Activated CD8-positive, alpha-beta memory T cell treated with anti-CD3 and anti-CD28 coated beads for 24 hours (primary cell): Measurements from ENCODE around the gene TRIP6.

Source experiments
- DNase-seq: peaks from one replicate; pipeline ENCODE4 v3.0.0-alpha.2; 2020

Gene TRIP6, protein sequence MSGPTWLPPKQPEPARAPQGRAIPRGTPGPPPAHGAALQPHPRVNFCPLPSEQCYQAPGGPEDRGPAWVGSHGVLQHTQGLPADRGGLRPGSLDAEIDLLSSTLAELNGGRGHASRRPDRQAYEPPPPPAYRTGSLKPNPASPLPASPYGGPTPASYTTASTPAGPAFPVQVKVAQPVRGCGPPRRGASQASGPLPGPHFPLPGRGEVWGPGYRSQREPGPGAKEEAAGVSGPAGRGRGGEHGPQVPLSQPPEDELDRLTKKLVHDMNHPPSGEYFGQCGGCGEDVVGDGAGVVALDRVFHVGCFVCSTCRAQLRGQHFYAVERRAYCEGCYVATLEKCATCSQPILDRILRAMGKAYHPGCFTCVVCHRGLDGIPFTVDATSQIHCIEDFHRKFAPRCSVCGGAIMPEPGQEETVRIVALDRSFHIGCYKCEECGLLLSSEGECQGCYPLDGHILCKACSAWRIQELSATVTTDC

DNA sequence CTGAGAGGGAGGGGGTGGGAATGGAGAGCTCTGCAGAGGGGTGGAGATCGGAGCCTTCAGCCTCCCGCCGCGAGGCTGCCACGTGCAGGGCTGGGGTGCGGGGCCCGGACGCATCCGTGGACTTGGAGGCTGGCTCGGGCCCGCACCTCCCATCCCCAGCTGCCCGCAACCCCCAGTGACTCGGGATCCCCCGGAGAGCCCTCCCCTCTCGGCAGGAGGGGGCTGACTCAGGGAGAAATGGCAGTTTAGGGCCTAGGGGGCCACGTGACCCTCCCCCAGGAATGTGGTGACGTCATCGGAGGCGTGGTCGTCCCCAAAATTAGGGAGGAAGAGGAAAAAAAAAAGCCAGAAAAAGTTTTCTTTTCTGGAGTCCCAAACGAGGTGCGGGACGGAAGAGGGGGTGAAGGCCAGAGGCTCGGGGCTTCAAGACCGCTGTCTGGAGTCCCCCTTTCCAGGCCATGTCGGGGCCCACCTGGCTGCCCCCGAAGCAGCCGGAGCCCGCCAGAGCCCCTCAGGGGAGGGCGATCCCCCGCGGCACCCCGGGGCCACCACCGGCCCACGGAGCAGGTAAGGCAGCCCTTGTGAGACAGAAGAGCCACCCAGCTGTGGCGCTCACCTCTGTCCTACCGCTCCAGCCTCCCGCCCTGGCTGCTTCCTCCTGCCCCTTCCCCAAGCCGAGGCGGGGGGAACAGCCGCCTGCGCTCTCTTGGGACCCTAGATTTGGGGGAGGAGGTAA lies at the start of gene TRIP6:
TSS of gene TRIP6 (plus strand) at position 348 of the 736 bp plus-strand sequence. CDS start at position 459, 111 bp downstream.
- peak; percentile 87 for DNase-seq

DNA sequence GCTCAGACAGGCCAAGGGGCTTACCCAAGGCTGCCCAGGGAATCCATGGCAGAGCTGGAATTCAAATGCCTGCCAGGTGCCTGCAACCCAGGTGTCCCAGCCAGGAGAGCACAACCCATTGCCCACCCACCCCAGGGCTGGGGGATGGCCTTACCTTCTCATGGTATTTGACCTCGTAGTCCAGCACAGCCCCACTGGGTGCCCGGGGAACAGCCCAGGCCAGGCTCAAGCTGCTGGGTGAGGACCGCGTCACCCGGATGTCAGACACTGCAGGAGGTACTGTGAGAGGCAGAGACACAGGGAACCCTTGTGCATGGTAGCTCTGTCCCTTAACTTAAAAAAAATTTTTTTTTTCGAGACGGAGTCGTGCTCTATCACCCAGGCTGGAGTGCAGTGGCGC lies 48.8 kb upstream of the TRIP6 start:
- DNase-seq: no peak

DNA sequence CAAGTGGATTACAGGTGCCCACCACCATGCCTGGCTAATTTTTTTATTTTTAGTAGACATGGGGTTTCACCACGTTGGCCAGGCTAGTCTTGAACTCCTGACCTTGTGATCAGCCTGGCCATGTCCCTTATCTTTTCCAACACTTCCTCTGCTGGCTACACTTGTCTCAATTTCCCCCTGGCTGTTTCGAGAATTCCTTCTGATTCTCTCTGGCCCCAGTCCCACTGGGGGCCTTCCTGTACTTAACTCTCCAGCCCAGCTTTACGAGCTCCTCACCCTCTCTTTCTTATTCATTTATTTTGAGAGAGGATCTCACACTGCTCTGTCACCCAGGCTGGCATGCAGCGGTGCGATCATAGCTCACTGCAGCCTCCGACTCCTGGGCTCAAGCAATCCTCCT lies 48.4 kb upstream of the TRIP6 start:
- no peak for DNase-seq

DNA sequence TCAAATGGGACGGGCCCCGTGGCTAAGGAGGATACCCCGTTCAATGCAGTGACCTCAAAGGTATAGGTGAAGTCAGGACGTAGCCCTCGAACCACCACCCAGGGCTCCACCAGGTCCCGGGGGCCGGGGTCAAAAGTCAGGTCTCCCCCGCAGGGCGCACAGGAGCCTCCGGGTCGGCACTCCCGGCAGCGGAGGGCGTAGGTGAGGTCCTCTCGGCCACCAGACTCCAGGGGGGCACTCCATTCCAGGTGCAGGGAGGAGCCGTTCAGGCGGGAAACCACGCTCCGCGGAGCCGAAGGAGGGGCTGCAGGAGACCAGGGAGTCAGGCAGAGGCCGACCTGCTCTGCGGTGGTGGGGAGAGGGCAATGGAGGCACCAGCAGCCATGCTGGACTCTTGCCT lies 47.6 kb upstream of the TRIP6 start:
- DNase-seq: no peak

DNA sequence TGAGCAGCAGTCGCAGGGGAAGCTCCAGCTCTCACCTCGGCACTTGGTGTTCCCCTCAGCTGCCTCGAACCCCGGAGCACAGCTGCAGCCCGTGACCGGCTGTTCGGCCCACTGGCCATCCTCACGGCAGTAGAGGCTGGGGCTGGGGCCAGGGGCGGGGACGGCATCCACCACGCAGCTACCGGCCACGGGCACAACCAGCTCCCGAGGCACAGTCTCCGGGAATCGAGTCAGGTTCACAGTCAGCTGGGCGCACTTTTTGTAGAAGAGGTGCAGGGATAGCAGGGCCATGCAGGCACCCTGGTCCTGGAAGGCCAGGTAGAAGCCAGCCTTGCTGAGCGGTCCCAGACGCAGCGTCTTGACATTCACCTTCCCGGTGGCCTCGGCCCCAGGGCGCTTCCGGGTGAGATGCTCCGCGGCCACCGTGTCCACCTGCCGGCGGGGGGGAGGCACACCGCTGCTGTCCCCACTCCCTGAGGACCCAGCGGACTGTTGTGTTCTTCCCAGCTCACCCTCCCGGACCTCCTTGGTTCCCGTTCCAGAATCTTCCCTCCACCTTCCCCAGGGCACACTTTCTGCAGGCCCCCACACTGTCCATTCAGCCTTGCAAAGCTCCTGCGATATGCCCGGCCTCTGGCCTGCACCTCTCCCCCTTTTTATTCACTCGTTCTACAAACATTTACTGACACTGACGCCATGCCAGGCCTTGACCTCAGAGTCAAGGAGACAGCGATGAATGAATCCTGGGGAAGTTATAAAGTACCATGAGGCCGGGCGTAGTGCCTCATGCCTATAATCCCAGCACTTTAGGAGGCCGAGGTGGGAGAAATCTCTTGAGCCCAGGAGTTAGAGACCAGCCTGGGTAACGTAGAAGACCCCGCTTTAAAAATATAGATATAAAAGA lies 44.7 kb upstream of the TRIP6 start:
- no peak for DNase-seq

DNA sequence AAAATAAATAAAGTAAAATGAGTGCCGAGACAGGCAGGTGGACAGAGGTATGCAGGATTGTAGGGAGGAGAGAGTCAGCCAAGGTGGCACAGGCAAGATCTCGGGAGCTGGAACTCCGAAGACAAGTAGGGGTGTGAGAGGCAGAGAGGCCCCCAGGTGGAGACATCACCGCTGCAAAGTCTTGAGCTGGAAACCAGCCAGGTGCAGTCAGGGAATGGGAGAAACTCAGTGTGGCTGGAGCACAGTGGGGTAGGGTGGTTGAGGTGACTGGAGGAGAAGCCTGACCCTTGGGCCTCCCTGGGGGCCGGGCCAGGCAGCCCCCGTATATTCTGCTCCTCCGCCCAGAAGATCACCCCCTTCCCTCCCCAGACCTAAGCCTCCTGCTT lies 44.1 kb upstream of the TRIP6 start:
- DNase-seq: no peak

DNA sequence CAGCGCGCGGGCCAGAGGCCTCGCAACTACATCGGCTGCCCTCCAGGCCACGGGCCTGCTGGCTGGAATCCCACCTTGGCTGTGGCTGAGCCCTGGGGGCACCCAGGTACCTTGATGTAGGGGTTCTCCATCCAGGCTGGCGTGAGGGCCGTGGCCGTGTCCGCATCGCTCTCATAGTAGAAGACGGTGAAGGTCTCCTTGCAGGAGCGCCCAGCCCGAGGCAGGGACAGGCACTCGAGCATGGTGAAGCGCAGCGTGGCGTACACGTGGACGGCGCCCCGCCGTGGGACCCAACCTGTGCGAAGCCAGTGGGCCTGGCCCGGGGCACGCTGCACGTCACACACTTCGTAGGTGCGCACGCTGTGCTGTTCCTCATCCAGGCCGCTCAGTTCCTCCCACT lies 43.7 kb upstream of the TRIP6 start:
- no peak for DNase-seq

DNA sequence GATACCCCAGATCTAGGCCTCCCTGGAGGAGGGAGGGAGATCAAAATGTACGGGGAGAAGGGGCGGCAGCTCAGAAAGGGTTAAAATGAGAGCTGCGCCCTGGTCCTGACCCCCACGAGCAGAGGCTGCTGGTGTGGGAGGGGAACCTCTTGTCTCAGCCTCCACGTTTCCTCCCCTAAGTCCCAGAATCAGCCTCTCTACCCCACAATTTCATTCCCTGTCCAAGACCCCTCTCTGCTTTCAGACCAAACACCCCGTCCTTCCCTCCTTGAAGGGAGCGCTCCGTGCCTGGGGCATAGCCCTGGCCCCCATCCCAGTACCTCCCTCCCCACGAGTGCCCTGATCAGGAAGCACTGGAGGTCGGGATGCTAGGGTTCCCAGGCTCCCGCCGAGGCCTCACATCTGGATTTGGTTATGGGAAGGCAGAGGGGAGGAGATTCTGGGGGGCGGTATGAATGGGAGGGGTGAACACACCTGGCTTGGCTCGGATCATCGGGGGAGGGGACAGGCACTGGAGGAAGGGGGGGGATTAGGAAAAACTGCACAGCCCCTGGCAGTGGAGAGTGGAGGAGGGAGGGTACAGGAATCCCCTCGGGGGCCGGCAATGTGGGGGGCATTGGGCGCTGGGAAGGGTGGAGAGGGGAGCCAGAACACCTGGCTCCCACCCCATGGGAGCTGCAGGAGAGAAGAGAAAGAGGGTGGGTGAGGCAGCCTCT lies 42.5 kb upstream of the TRIP6 start:
- no peak for DNase-seq

DNA sequence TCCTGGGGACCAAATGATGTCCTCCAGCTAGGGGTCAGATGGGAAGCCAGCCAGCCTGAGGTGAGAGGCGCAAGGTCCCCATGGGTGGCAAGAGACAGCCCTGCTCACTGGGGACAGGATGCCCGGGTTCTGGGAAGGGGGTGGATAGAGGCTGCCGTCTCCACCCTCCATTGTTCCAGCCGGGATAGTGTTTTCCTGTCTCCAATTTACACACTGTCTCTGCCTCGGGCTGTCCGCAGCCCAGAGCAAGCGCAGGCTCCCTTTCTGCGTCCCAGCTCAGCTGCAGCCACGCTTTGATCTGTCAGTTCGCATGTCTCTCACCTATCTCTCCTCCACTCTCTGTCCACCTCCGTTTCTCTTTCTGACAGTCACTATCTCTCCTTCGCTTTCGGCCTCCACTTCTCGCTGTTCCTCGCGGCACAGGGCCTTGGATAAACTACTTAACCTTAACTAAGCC lies 41.9 kb upstream of the TRIP6 start:
- DNase-seq: no peak

DNA sequence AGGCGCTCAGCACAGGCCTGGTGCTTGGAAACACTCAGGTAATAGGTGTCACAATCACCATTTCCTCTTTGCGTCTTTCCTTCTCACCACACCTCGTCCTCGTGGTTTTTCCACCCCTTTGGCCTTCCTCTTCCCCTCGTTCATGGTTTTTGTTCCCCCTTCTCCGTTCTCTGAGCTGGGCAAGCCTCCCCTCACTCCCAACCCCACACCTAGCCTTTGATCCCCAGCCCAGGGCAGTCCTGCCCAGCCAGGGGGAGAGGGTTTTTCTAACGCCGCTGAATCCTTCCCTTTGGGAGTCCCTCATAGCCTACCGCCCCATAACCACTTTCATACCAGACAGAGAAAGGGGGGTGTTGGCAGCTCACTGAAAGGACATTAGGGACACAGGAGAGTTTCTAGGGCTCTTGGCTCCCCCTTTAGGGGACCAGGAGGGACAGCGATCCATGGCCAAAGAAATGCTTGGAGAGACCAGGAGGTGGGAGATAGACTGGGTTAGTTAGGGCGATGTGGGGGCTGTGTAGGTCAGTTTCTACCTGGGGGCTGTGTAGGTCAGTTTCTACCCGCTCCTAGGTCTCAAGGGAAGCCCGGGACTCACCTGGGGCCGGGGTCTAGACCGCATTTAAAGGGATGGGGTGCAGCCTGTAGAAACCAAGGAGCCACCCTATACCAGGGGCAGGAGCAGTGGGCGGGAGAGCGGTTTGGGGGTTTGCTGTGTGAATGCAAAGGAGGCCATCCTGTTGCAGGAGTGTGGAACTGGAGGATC lies 41.3 kb upstream of the TRIP6 start:
- no peak for DNase-seq

DNA sequence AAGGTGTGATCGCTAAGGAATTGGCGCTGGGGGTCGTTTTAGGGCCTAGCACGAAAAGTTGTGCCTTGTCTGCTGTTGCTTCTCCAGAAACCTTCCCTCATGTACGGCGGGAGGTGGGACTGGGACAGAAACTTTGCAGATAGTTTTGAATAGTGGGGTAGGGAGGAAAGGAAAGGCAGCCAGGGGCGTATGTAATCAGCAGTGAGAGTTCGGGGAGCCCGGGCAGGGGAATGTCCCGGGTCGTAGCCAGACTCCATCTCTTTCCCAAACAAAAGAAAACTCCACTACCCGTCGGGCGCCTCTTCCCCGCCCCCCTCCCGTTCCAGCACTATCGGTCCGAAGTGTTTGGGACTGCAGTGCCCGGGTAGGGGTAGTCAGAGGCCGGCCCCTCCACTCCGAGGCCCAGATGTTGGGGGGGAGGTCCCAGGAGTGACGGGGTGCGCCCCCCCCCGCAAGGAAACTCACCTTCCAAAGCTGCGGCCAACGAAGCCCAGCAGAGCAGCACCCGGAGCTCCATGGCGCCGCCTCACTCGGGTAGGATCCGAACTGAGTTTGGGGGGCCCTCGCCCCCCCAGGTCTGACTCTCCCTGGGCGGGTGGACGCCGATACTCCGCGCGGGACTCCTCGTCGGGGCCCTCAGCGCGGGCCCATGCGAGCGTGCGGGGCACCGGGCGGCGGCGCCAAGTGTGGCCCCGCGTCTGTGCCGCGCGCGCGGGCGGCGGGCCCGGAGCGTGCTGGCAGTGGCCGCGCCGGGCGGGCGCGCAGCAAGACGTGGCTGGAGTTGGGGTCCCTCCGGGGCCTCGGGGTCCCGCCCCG lies 40.5 kb upstream of the TRIP6 start:
- no peak for DNase-seq

DNA sequence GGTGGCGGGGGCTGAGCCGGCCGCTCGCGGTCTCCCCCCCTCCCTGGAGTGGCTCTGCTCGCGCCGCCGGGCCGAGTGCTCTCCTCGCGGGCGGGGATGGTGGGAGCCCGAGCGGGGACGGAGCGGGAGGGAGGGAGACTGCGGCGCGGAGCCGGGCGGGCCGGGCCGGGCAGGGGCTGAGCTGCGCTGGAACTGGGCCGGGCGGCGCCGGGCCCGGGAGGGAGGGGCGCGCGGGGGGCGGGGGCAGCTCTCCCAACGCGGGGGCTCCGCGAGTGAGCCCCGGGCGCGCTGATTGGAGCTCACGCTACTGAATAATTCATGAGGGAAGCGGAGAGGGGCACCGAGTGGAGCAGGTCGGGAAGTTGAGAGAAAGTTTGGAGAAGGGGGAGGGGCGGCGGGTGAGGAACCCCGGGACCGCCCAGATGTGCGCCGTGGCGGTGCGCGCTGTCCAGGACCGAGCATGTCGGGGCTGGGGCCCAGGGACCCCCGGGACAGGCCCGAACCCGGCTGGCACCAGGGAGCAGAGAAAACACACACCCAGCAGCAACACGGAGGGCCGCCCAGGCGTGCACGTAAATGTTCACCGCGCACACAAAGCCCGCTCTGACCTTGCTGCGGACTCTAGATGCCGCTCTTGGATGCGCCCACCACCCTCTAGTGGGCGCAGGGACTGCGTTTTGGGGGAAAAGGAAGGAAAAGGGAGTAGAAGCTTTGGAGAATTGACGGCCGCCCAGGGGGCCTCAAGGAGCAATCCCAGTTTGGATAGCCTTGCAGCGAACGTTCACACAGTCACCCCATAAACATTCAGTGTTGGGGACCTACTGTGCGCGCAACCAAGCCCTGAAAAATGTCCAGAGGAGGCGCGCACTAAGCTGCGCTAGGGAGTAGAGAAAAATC lies 39.6 kb upstream of the TRIP6 start, which contains the start of gene EPHB4:
TSS of gene EPHB4 (minus strand) at position 194 of the 897 bp plus-strand sequence. CDS start 493 bp downstream, outside the sequence.
- no peak for DNase-seq

DNA sequence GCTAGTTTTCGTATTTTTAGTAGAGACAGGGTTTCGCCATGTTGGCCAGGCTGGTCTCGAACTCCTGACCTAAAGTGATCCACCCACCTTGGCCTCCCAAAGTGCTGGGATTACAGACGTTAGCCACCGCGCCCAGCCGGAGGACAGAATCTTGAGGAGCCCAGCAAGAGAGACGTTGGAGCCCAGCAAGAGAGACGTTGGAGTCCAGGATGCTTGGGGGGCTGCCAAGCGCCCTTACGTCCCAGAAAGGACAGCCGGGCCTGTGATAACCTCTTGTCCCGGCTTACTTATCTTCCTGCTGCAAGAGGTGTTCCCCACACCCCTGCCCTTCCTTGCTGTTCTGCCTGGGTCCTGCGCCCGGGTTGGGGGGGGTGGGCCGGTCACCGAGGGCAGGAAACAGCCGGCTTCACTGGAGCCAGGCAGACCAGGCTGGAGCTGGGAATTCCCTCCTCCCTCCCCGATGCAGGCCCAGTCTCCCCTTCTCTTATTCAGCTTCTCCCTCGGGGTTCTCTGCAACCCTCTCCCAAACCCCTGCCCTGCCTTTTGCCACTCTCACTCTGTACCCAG lies 38.0 kb upstream of the TRIP6 start:
- no peak for DNase-seq

DNA sequence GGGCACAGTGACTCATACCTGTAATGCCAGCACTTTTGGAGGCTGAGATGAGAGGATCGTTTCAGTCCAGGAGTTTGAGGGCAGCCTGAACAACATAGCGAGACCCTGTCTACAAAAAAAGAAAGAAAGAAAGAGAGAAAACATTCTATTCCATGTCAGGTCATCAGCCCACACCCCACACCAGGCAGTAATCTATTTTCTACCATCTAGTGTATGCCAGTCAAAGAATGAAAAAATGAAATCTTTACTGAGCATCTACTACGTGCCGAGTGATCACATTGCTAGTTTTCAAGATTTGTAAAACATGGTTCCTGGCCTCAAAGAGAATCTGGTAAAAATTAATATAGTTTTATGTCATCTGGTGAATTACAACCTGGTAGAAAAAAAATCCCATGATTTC lies 36.8 kb upstream of the TRIP6 start:
- DNase-seq: no peak

DNA sequence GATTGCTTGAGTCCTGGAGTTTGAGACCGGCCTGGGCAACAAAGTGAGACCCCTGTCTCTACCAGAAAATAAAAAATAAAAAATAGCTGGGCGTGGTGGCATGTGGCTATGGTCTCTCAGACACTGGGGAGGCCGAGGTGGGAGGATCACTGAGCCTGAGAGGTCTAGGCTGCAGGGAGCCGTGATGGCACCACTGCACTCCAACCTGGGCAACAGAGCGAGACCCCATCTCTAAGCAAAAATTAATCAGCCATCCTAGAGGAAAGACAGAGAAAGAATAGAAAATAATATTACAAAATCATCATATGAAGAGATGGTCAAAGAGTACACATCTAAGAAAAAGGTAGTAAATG lies 34.9 kb upstream of the TRIP6 start:
- DNase-seq: no peak

DNA sequence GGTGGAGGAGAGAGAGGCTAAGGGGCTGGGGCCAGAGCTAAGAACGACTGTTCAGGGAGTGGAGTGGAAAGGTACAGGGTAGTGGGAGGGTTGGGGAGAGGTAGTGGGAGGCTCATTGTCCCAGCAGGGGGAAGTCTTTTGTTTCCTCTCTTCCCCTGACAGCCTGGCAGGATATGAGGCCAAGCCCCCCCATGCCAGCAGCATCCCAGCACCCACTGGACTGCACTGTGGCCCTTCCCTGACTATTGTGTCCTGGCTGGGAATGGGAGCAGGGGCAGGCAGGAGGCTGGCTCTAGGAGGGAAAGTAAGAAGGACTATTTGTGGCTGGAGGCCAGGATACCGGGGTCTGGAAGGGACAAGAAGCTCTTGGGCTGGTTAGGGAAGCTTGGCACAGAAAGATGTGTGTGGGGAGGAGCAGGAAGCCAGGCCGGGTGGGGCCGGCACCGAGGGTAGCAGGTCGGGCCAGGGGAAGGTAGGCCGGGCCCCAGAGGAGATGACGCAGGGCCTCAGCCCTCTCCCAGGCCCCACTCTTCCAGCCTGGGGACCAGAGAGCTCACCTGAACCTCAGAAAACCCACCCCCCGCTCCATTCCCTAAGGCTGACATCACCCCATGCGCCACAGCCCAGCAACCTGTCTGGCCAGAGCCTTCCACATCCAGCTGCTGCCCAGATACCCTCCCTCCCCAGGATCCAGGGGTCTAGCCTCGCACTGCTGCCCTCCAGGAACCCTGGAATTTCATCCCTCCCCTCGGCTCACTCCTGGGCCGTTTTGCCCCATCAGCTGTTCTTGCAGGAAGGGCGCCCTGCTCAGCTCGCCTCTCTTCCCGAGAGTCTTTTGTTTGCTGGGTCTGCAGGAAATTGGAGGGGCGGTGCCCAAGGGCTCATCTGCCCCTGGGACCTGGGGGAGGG lies 31.0 kb upstream of the TRIP6 start:
- no peak for DNase-seq

DNA sequence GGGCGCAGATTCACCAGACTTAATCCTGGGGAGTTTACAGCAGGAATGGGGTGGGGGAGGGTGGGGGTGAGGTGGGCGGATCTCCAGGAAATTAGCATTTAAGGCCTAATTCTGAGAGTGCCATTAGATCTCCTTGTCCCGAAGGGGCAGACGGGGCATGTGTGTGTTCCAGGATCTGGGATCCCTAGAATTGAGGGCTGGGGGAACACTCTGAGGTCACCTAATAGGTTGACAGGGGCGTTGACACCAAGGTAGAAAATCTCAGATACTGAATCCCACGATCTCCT lies 30.4 kb upstream of the TRIP6 start:
- no peak for DNase-seq

DNA sequence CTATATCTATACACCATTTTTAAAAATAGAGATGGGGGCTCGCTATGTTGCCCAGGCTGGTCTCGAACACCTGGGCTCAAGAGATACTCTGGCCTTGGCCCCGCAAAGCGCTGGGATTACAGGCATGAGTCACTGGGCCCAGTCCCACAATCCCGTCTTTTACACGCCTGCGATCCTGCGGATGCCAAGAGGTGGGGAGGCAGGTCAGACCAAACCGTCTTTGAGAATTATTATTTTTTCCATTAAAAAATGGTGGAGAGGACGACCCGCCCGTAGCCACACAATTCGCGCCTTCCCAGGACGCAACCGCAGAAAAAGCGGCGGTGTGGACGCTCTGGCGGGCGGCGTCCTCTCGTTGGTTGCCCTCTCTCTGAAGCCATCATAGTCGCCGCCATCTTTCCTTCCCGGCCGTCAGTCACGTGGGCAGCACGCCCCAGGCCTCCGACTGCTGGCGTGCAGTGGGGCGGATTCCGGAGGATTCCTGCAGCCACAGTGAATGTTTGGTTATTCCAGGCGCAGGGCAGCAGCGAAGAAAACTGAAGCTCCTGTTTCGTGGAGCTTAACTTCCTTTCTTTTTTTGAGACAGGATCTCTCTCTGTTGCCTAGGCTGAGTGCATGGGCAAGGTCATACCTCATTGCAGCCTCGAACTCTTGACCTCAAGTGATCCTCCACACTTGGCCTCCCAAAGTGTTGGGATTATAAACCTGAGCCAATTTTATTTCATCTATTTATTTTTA lies 29.9 kb upstream of the TRIP6 start:
- peak; percentile 90 for DNase-seq
